ENCODE data around the gene MRO. TPM values are rescaled to one million over a fixed set of nuclear protein-coding genes. Genes with fewer than 3 reads are reported as not detected.

Gene MRO
- total and polyA plus RNA-seq, 4 experiments from 2014 or later: not detected

- H3K4me3 ChIP-seq (ENCODE audit: low read length in 2 of 2): no peak overlapping the region
- ChIA-PET CTCF (ENCODE audit: partially characterized antibody) (interaction anchor here (0.6 kb wide), 1 partner anchor 42 kb away, joined by 3 read pairs; no protein-coding TSS in a partner anchor), POLR2A (ENCODE audit: partially characterized antibody) (no interaction called here)
- H3K27ac ChIP-seq (ENCODE audit: low read depth, low read length): no peak overlapping the region
- Mint-ChIP-seq H3K27me3 (peaks cover 17 to 27% of the 10 kb centered on the region in 2 donors), H3K4me1 (no peaks in the 10 kb centered on the region), H3K9me3 (peaks cover 0 to 2% (median 0%) of the 10 kb centered on the region in 8 donors), H3K4me3 (no peak overlapping the region), H3K27ac (no peak overlapping the region), H3K36me3 (no peaks in the 10 kb centered on the region)
- H3K4me1 ChIP-seq (ENCODE audit: insufficient read depth, low read length): no peaks in the 10 kb centered on the region
- no peaks in the 10 kb centered on the region for H3K36me3 ChIP-seq (ENCODE audit: insufficient read depth, low read length)
- peaks cover 5% of the 10 kb centered on the region for H3K27me3 ChIP-seq (ENCODE audit: insufficient read depth, low read length)
- intact Hi-C loops (cut with micrococcal nuclease): no loop called here
- DNase-seq: no peak
- H3K9me3 ChIP-seq (ENCODE audit: control insufficient read depth in 1 of 2, low read length in 2 of 2): no peaks in the 10 kb centered on the region
Observed at GRCh38 chr18:50754297-50754696, 65.5 kb downstream of the MRO start.

- no peak overlapping the region for H3K27ac Mint-ChIP-seq
- H3K4me3 Mint-ChIP-seq: no peak overlapping the region
- intact Hi-C loops (cut with micrococcal nuclease): no loop called here
- peaks cover 0 to 2% (median 0%) of the 10 kb centered on the region in 8 donors for H3K9me3 Mint-ChIP-seq
- Histone ChIP-seq H3K27me3 (ENCODE audit: insufficient read depth, low read length) (peaks cover 5% of the 10 kb centered on the region), H3K4me3 (ENCODE audit: low read length in 2 of 2) (no peak overlapping the region), H3K9me3 (ENCODE audit: control insufficient read depth in 1 of 2, low read length in 2 of 2) (no peaks in the 10 kb centered on the region), H3K4me1 (ENCODE audit: insufficient read depth, low read length) (no peaks in the 10 kb centered on the region), H3K36me3 (ENCODE audit: insufficient read depth, low read length) (no peaks in the 10 kb centered on the region), H3K27ac (ENCODE audit: low read depth, low read length) (no peak overlapping the region)
- no peak for DNase-seq
- H3K4me1 Mint-ChIP-seq: no peaks in the 10 kb centered on the region
- ChIA-PET CTCF (ENCODE audit: partially characterized antibody) (no interaction called here), POLR2A (ENCODE audit: partially characterized antibody) (no interaction called here)
- H3K27me3 Mint-ChIP-seq: peaks cover 17 to 25% of the 10 kb centered on the region in 2 donors
- no peaks in the 10 kb centered on the region for H3K36me3 Mint-ChIP-seq
Observed at GRCh38 chr18:50753311-50753710, 66.5 kb downstream of the MRO start.

- Mint-ChIP-seq H3K4me3 (no peak overlapping the region), H3K4me1 (no peaks in the 10 kb centered on the region), H3K27me3 (peaks cover 17 to 25% of the 10 kb centered on the region in 2 donors), H3K27ac (no peak overlapping the region), H3K9me3 (no peaks in the 10 kb centered on the region), H3K36me3 (no peaks in the 10 kb centered on the region)
- ChIA-PET CTCF (ENCODE audit: partially characterized antibody) (no interaction called here), POLR2A (ENCODE audit: partially characterized antibody) (no interaction called here)
- Histone ChIP-seq H3K36me3 (ENCODE audit: insufficient read depth, low read length) (no peaks in the 10 kb centered on the region), H3K4me3 (ENCODE audit: low read length in 2 of 2) (no peak overlapping the region), H3K9me3 (ENCODE audit: control insufficient read depth in 1 of 2, low read length in 2 of 2) (no peaks in the 10 kb centered on the region), H3K4me1 (ENCODE audit: insufficient read depth, low read length) (no peaks in the 10 kb centered on the region), H3K27ac (ENCODE audit: low read depth, low read length) (no peak overlapping the region), H3K27me3 (ENCODE audit: insufficient read depth, low read length) (peaks cover 5% of the 10 kb centered on the region)
- DNase-seq: no peak
- intact Hi-C loops (cut with micrococcal nuclease): no loop called here
Observed at GRCh38 chr18:50751947-50752346, 67.9 kb downstream of the MRO start.

GRCh38 chr18:50751490-50751889, 68.3 kb downstream of the MRO start:
- ChIA-PET POLR2A (ENCODE audit: partially characterized antibody) (no interaction called here), CTCF (ENCODE audit: partially characterized antibody) (no interaction called here)
- Histone ChIP-seq H3K27me3 (ENCODE audit: insufficient read depth, low read length) (peaks cover 5% of the 10 kb centered on the region), H3K36me3 (ENCODE audit: insufficient read depth, low read length) (no peaks in the 10 kb centered on the region), H3K27ac (ENCODE audit: low read depth, low read length) (no peak overlapping the region), H3K4me1 (ENCODE audit: insufficient read depth, low read length) (no peaks in the 10 kb centered on the region), H3K9me3 (ENCODE audit: control insufficient read depth in 1 of 2, low read length in 2 of 2) (no peaks in the 10 kb centered on the region), H3K4me3 (ENCODE audit: low read length in 2 of 2) (no peak overlapping the region)
- no peak for DNase-seq
- Mint-ChIP-seq H3K4me3 (no peak overlapping the region), H3K4me1 (no peaks in the 10 kb centered on the region), H3K27me3 (peaks cover 17 to 25% of the 10 kb centered on the region in 2 donors), H3K27ac (no peak overlapping the region), H3K9me3 (no peaks in the 10 kb centered on the region), H3K36me3 (no peaks in the 10 kb centered on the region)
- intact Hi-C loops (cut with micrococcal nuclease): no loop called here

- H3K27ac ChIP-seq (ENCODE audit: low read depth, low read length): no peak overlapping the region
- Mint-ChIP-seq H3K4me3 (no peak overlapping the region), H3K27me3 (peaks cover 17 to 22% of the 10 kb centered on the region in 2 donors), H3K4me1 (no peaks in the 10 kb centered on the region), H3K9me3 (peaks cover 0 to 3% (median 0%) of the 10 kb centered on the region in 8 donors), H3K36me3 (no peaks in the 10 kb centered on the region), H3K27ac (no peak overlapping the region)
- no peaks in the 10 kb centered on the region for H3K4me1 ChIP-seq (ENCODE audit: insufficient read depth, low read length)
- no peak overlapping the region for H3K4me3 ChIP-seq (ENCODE audit: low read length in 2 of 2)
- intact Hi-C loops (cut with micrococcal nuclease): no loop called here
- DNase-seq: no peak
- peaks cover 5% of the 10 kb centered on the region for H3K27me3 ChIP-seq (ENCODE audit: insufficient read depth, low read length)
- ChIA-PET CTCF (ENCODE audit: partially characterized antibody) (no interaction called here), POLR2A (ENCODE audit: partially characterized antibody) (no interaction called here)
- H3K36me3 ChIP-seq (ENCODE audit: insufficient read depth, low read length): no peaks in the 10 kb centered on the region
- no peaks in the 10 kb centered on the region for H3K9me3 ChIP-seq (ENCODE audit: control insufficient read depth in 1 of 2, low read length in 2 of 2)
Observed at GRCh38 chr18:50750546-50750945, 69.3 kb downstream of the MRO start.

- Histone ChIP-seq H3K36me3 (ENCODE audit: insufficient read depth, low read length) (no peaks in the 10 kb centered on the region), H3K27ac (ENCODE audit: low read depth, low read length) (no peak overlapping the region), H3K9me3 (ENCODE audit: control insufficient read depth in 1 of 2, low read length in 2 of 2) (no peaks in the 10 kb centered on the region), H3K4me1 (ENCODE audit: insufficient read depth, low read length) (no peaks in the 10 kb centered on the region), H3K27me3 (ENCODE audit: insufficient read depth, low read length) (peaks cover 5% of the 10 kb centered on the region), H3K4me3 (ENCODE audit: low read length in 2 of 2) (no peak overlapping the region)
- POLR2A ChIA-PET (ENCODE audit: partially characterized antibody): no interaction called here
- Mint-ChIP-seq H3K27me3 (peaks cover 15 to 22% of the 10 kb centered on the region in 2 donors), H3K4me3 (no peak overlapping the region), H3K9me3 (peaks cover 0 to 3% (median 0%) of the 10 kb centered on the region in 8 donors), H3K36me3 (no peaks in the 10 kb centered on the region), H3K27ac (no peak overlapping the region), H3K4me1 (no peaks in the 10 kb centered on the region)
- no peak for DNase-seq
- CTCF ChIA-PET (ENCODE audit: partially characterized antibody): no interaction called here
- intact Hi-C loops (cut with micrococcal nuclease): no loop called here
Observed at GRCh38 chr18:50749945-50750344, 69.9 kb downstream of the MRO start.

- Histone ChIP-seq H3K4me1 (ENCODE audit: insufficient read depth, low read length) (no peaks in the 10 kb centered on the region), H3K27me3 (ENCODE audit: insufficient read depth, low read length) (peaks cover 5% of the 10 kb centered on the region), H3K9me3 (ENCODE audit: control insufficient read depth in 1 of 2, low read length in 2 of 2) (no peaks in the 10 kb centered on the region), H3K36me3 (ENCODE audit: insufficient read depth, low read length) (no peaks in the 10 kb centered on the region), H3K4me3 (ENCODE audit: low read length in 2 of 2) (no peak overlapping the region), H3K27ac (ENCODE audit: low read depth, low read length) (no peak overlapping the region)
- CTCF ChIA-PET (ENCODE audit: partially characterized antibody): no interaction called here
- POLR2A ChIA-PET (ENCODE audit: partially characterized antibody): no interaction called here
- intact Hi-C loops (cut with micrococcal nuclease): no loop called here
- no peak for DNase-seq
- peaks cover 15 to 22% of the 10 kb centered on the region in 2 donors for H3K27me3 Mint-ChIP-seq
- no peaks in the 10 kb centered on the region for H3K36me3 Mint-ChIP-seq
- no peak overlapping the region for H3K27ac Mint-ChIP-seq
- no peak overlapping the region for H3K4me3 Mint-ChIP-seq
- peaks cover 0 to 3% (median 0%) of the 10 kb centered on the region in 8 donors for H3K9me3 Mint-ChIP-seq
- H3K4me1 Mint-ChIP-seq: no peaks in the 10 kb centered on the region
Observed at GRCh38 chr18:50749421-50749820, 70.4 kb downstream of the MRO start.
